Osteoblast (primary cell): ENCODE data around the gene ACBD5. TPM values are rescaled to one million over a fixed set of nuclear protein-coding genes. Genes with fewer than 3 reads are reported as not detected.

Source experiments
- DNase-seq: peaks from one replicate; pipeline ENCODE4 v3.0.0; 2011; ENCODE audit warnings: low spot score, mixed read lengths; ENCODE audit not compliant: insufficient read length; ENCODE audit errors: missing footprints
- H2AFZ ChIP-seq: 2 replicates; pipeline ENCODE4 v1.6.0; 2011; ENCODE audit warnings: mild to moderate bottlenecking, low read length
- H3K27ac ChIP-seq: 2 replicates; pipeline ENCODE4 v1.5.1; 2011; ENCODE audit warnings: mild to moderate bottlenecking, low read depth, low read length, moderate library complexity
- H3K27me3 ChIP-seq: 2 replicates; pipeline ENCODE4 v1.6.0; 2012; ENCODE audit warnings: mild to moderate bottlenecking, control low read depth, inconsistent platforms, low read length, moderate library complexity; ENCODE audit not compliant: insufficient read depth
- H3K36me3 ChIP-seq: 2 replicates; pipeline ENCODE4 v1.5.1; 2011; ENCODE audit warnings: mild to moderate bottlenecking, low read length, control low read depth, moderate library complexity; ENCODE audit not compliant: insufficient read depth
- H3K4me1 ChIP-seq: 2 replicates; pipeline ENCODE4 v1.5.1; 2011; ENCODE audit warnings: mild to moderate bottlenecking, low read length, control low read depth, moderate library complexity; ENCODE audit not compliant: insufficient read depth
- H3K4me2 ChIP-seq: 2 replicates; pipeline ENCODE4 v1.6.0; 2011; ENCODE audit warnings: mild to moderate bottlenecking, low read length; ENCODE audit not compliant: insufficient read depth
- H3K4me3 ChIP-seq: fragments of 200-600 bp; sonication (generic); 3 replicates; pipeline ENCODE4 v1.5.1; 2012; ENCODE audit warnings: mild to moderate bottlenecking, low read length, inconsistent platforms; ENCODE audit not compliant: insufficient read depth
- H3K79me2 ChIP-seq: 2 replicates; pipeline ENCODE4 v1.6.0; 2012; ENCODE audit warnings: mild to moderate bottlenecking, low read length, control low read depth, inconsistent platforms; ENCODE audit not compliant: insufficient read depth
- H3K9me3 ChIP-seq: 2 replicates; pipeline ENCODE4 v1.5.1; 2011; ENCODE audit warnings: low read depth, low read length, control low read depth
- H4K20me1 ChIP-seq: 2 replicates; pipeline ENCODE4 v1.6.0; 2012; ENCODE audit warnings: mild to moderate bottlenecking, low read length, control low read depth; ENCODE audit not compliant: insufficient read depth
- CTCF ChIP-seq: IDR thresholded peaks from 2 replicates; pipeline ENCODE4 v1.5.1; 2011; ENCODE audit warnings: mild to moderate bottlenecking, low read depth, low read length, moderate library complexity; ENCODE audit errors: extremely low read depth
- small RNA-seq: library from RNA; depleted of rRNA; stranded (forward); fragments of <200 nt; gene quantifications from one replicate; pipeline ENCODE3, GENCODE V24; 2012
- total RNA-seq: library from RNA; depleted of rRNA; stranded (reverse); fragments of >200 nt; gene quantifications from 2 replicates; pipeline ENCODE4 v1.2.3, GENCODE V29; 2012

The ACBD5 gene
- total RNA-seq, 1 donor: 23.2 TPM

- Histone ChIP-seq H3K4me1 (peaks cover 10% of the 10 kb centered on the region), H3K4me3 (no peak overlapping the region), H3K9me3 (no peaks in the 10 kb centered on the region), H2AFZ (no peak overlapping the region), H3K79me2 (peaks cover 86% of the 10 kb centered on the region), H3K36me3 (peaks cover 35% of the 10 kb centered on the region), H3K4me2 (no peak overlapping the region), H3K27ac (no peak overlapping the region), H3K27me3 (no peaks in the 10 kb centered on the region), H4K20me1 (peaks cover 49% of the 10 kb centered on the region)
- DNase-seq: no peak
- no peak for TF ChIP-seq CTCF
Observed at GRCh38 chr10:27150261-27150660, 90.3 kb downstream of the ACBD5 start.

- Histone ChIP-seq H3K9me3 (no peaks in the 10 kb centered on the region), H3K4me3 (no peak overlapping the region), H3K4me2 (no peak overlapping the region), H4K20me1 (peaks cover 54% of the 10 kb centered on the region), H3K27ac (no peak overlapping the region), H2AFZ (no peak overlapping the region), H3K4me1 (peaks cover 9% of the 10 kb centered on the region), H3K27me3 (no peaks in the 10 kb centered on the region), H3K79me2 (peaks cover 89% of the 10 kb centered on the region), H3K36me3 (peaks cover 60% of the 10 kb centered on the region)
- DNase-seq: no peak
- TF ChIP-seq CTCF: no peak
Observed at GRCh38 chr10:27147701-27148100, 92.9 kb downstream of the ACBD5 start.

GRCh38 chr10:27145937-27146336, 94.7 kb downstream of the ACBD5 start:
- Histone ChIP-seq H2AFZ (no peak overlapping the region), H3K27me3 (no peaks in the 10 kb centered on the region), H3K4me3 (no peak overlapping the region), H3K27ac (no peak overlapping the region), H3K4me2 (no peak overlapping the region), H3K9me3 (no peaks in the 10 kb centered on the region), H3K79me2 (peaks cover 79% of the 10 kb centered on the region), H4K20me1 (peaks cover 42% of the 10 kb centered on the region), H3K4me1 (peaks cover 4% of the 10 kb centered on the region), H3K36me3 (peaks cover 76% of the 10 kb centered on the region)
- no peak for DNase-seq
- no peak for TF ChIP-seq CTCF

Small RNA genes within 50 kb of the gene (small RNA-seq; reads per million reads assigned to genes)
- gene RNU2-24P: 1.6 reads per million, percentile 54 among the genes with 10 or more reads in this experiment
- gene RNU7-12P: not detected

Other genes starting within 250 kb of the ACBD5 start
- gene ANKRD26, start 140.3 kb downstream of the ACBD5 start, total RNA-seq: 10.9 and 15.6 TPM in 2 replicates
- gene YME1L1, start 86.4 kb downstream of the ACBD5 start, total RNA-seq: 92.3 and 93.7 TPM in 2 replicates
- gene MASTL, start 85.4 kb downstream of the ACBD5 start, total RNA-seq: 10.1 and 13.0 TPM in 2 replicates